ENCODE measurements around the gene LARP4B. TPM values are rescaled to one million over a fixed set of nuclear protein-coding genes. Genes with fewer than 3 reads are reported as not detected.

LARP4B gene
- total RNA-seq, 1 experiment from 2014 or later = 122 TPM

- TF ChIP-seq POLR2AphosphoS5 (IDR thresholded peaks at IDR 0.05; ENCODE audit: low read depth, low read length) (no peak), YY1 (IDR thresholded peaks at IDR 0.05; ENCODE audit: extremely low read depth, insufficient replicate concordance, low read depth, low read length) (no peak), REST (IDR thresholded peaks at IDR 0.05; ENCODE audit: low read depth) (no peak)
These were observed 163.7 kb downstream of the LARP4B start (continued) for GRCh38 chr10:767794-768193.

DNA sequence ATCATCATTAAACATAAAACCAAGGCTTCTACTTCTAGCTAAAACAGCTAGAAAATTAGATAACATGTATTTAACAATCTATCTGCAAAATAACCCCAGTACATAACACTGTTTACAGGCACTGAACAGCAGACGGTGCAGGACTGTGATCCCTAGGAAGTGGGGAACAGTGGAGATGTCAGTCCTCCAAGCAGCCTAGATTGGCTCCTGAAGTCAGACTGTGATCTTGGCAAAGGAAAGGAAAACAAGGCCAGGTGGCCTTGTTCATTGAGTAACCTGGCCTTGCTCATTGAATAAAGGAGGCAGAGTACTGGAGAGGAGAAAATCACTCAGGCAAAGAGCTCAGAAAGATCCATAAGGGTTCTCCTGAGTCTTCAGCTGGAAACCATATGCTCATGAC is 164.3 kb downstream of the LARP4B start:
- peaks cover 3 to 4% of the 10 kb centered on the region in 2 experiments; a peak in 1 of 4 replicates for H3K9me3 ChIP-seq (ENCODE audit: control insufficient read depth in 1 of 2, insufficient read depth in 1 of 2, low read depth in 1 of 2, low read length in 2 of 2)
- POLR2A ChIA-PET = no interaction called here
- BruUV-seq (replicated peaks) = no TSS peak
- no peaks in the 10 kb centered on the region for H3K79me2 ChIP-seq (ENCODE audit: insufficient read depth, low read length)
- no peak overlapping the region for H3K4me3 ChIP-seq (replicated peaks in 1 of 2; ENCODE audit: low read depth in 1 of 2, low read length in 2 of 2)
- H3K27ac ChIP-seq (ENCODE audit: low read depth, low read length) = no peak overlapping the region
- CTCF ChIA-PET = no interaction called here
- RAD21 ChIA-PET (ENCODE audit: low non-redundant PET in 1 of 2, low total read pairs in 2 of 2, uncharacterized antibody in 2 of 2, unreplicated experiment in 2 of 2) = no interaction called here
- no peaks in the 10 kb centered on the region for H3K9me2 ChIP-seq (ENCODE audit: insufficient read depth)
- H4K20me1 ChIP-seq (ENCODE audit: insufficient read depth) = no peaks in the 10 kb centered on the region
- intact Hi-C loops (cut with micrococcal nuclease) = no loop called here
- no peak overlapping the region for H3K4me2 ChIP-seq (ENCODE audit: low read length)
- H3K9ac ChIP-seq (ENCODE audit: low read length) = no peak overlapping the region
- H3K36me3 ChIP-seq (ENCODE audit: control insufficient read depth in 1 of 2, insufficient read depth in 2 of 2, low read length in 2 of 2) = no peaks in the 10 kb centered on the region
- TF ChIP-seq FOSL1 (IDR thresholded peaks at IDR 0.05; ENCODE audit: low read depth) (no peak), YY1 (IDR thresholded peaks at IDR 0.05; ENCODE audit: extremely low read depth, insufficient replicate concordance, low read depth, low read length) (no peak), SIN3A (IDR thresholded peaks at IDR 0.05; ENCODE audit: low read depth) (no peak), SRF (IDR thresholded peaks at IDR 0.05; ENCODE audit: low read depth) (no peak)
- TF ChIP-seq, protein P1, sequence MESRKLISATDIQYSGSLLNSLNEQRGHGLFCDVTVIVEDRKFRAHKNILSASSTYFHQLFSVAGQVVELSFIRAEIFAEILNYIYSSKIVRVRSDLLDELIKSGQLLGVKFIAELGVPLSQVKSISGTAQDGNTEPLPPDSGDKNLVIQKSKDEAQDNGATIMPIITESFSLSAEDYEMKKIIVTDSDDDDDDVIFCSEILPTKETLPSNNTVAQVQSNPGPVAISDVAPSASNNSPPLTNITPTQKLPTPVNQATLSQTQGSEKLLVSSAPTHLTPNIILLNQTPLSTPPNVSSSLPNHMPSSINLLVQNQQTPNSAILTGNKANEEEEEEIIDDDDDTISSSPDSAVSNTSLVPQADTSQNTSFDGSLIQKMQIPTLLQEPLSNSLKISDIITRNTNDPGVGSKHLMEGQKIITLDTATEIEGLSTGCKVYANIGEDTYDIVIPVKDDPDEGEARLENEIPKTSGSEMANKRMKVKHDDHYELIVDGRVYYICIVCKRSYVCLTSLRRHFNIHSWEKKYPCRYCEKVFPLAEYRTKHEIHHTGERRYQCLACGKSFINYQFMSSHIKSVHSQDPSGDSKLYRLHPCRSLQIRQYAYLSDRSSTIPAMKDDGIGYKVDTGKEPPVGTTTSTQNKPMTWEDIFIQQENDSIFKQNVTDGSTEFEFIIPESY (IDR thresholded peaks at IDR 0.05; ENCODE audit: extremely low read depth, insufficient replicate concordance, low read length) = no peak
- no peaks in the 10 kb centered on the region for H3K4me1 ChIP-seq (ENCODE audit: control insufficient read depth in 1 of 2, insufficient read depth in 2 of 2, low read length in 2 of 2)
- no peak for DNase-seq (ENCODE audit: low read depth, low spot score)
- no peak overlapping the region for H2AFZ ChIP-seq (ENCODE audit: low read depth, low read length, poor library complexity, severe bottlenecking)
- no peaks in the 10 kb centered on the region for H3K27me3 ChIP-seq (ENCODE audit: insufficient read depth, low read length)
- ATAC-seq = 0 out of 2 replicates have a peak, but pooled peaks have one; percentile 32

Measured in HCT116 (cell line).